Prostate gland (tissue), 2 donors: ENCODE results near the gene MTHFR.

ENCODE experiments used
- CTCF ChIP-seq, 4 experiments: fragments of 200-600 bp in 2 of 4; fragments of 450-650 bp in 2 of 4; sonication (generic) in 2 of 4; IDR thresholded peaks; 1 replicate in 3 of 4; 2 replicates in 1 of 4; pipeline ENCODE4 v1.5.1; 2016 to 2019; ENCODE audit warnings: antibody characterized with exemption in 4 of 4, mild to moderate bottlenecking in 2 of 4, moderate library complexity in 2 of 4
- POLR2A ChIP-seq: fragments of 450-650 bp; IDR thresholded peaks from one replicate; pipeline ENCODE4 v1.6.1; 2016; ENCODE audit warnings: antibody characterized with exemption, mild to moderate bottlenecking
- POLR2AphosphoS5 ChIP-seq: sonication (generic); formaldehyde crosslinking; IDR thresholded peaks from one replicate; pipeline ENCODE4 v1.6.1; 2017; ENCODE audit warnings: antibody characterized with exemption

GRCh38 chr1:11741482-11741881 lies 64.3 kb downstream of the MTHFR start:
- TF ChIP-seq CTCF (IDR thresholded peaks at IDR 0.05) (no peak), POLR2A (no peak), POLR2AphosphoS5 (no peak)
